Measurements from ENCODE around the gene STN1.

- TF ChIP-seq CTCF (IDR thresholded peaks at IDR 0.05; ENCODE audit: low read depth, low read length) (no peak), EZH2phosphoT487 (IDR thresholded peaks at IDR 0.05; ENCODE audit: low read depth) (no peak)
Observed at GRCh38 chr10:103839872-103840739, 77.9 kb downstream of the STN1 start.

All from OCI-LY3 (cell line).